Measurements from ENCODE around the gene RTBDN. TPM values are rescaled to one million over a fixed set of nuclear protein-coding genes. Genes with fewer than 3 reads are reported as not detected.

The RTBDN gene
- total RNA-seq, 1 experiment from 2014 or later, result 2.4 TPM

DNA sequence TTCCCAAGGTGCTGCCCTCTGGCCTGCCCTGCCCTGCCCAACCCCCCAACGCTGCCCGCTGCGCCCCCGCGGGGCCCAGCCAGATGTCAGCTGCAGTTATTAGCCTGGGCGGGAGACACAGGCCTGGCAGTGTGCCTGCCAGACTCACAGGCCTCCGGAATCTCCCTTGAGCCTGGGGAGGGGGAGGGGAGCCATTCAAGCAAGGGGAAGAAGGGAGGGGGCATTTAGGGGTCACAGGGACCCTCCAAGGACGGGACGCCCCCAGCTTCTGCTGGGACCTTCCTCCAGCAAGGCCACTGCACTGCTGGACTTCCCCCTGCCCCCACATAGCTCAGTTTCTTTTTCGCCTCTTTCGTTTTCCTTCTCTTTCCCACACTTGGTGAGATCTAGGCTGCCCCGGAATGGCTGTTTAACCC is 45.7 kb downstream of the RTBDN start:
- Histone ChIP-seq H3K27me3 (ENCODE audit: control insufficient read depth, insufficient read depth, low read length) (no peaks in the 10 kb centered on the region), H3K9me3 (ENCODE audit: control insufficient read depth, insufficient read depth, low read depth, low read length) (no peaks in the 10 kb centered on the region), H3K36me3 (ENCODE audit: control insufficient read depth, insufficient read depth, low read length) (peaks cover 2% of the 10 kb centered on the region), H3K4me3 (ENCODE audit: low read depth in 2 of 2, low read length in 2 of 2) (peak overlapping the region; percentile 51 to 75), H3K27ac (ENCODE audit: low read length) (peak overlapping the region; percentile 99), H3K4me1 (ENCODE audit: control insufficient read depth, insufficient read depth, low read length) (peaks cover 52% of the 10 kb centered on the region)
- ChIA-PET CTCF (interaction anchor here (0.9 to 1.1 kb wide), 2 partner anchors 11 to 15 kb away, joined by 3 to 4 read pairs; no protein-coding TSS in a partner anchor), POLR2A (interaction anchor here (0.6 kb wide), 2 partner anchors 13 to 1683 kb away, joined by 3 to 10 read pairs; no protein-coding TSS in a partner anchor)
- no peak for DNase-seq (ENCODE audit: low read depth, low spot score)
- in situ Hi-C loops (cut with HindIII; ENCODE audit: low pct_unique_long_range_greater_than_20kb, low sequenced_read_pairs) (no loop called here), intact Hi-C loops (cut with micrococcal nuclease; ENCODE audit: unreplicated experiment) (no loop called here)
- BruUV-seq (replicated peaks), result TSS peak; percentile 83
- peak; percentile 58; the same call in 1 of the 2 replicates for TF ChIP-seq POLR2AphosphoS5 (IDR thresholded peaks at IDR 0.05; ENCODE audit: low read depth, low read length)
- TF ChIP-seq SIN3A (IDR thresholded peaks at IDR 0.05; ENCODE audit: borderline replicate concordance, insufficient read depth, low read depth, low read length), result 0 out of 2 replicates have a peak, but pooled peaks have one; percentile 64
- no peak for TF ChIP-seq TCF7L2 (IDR thresholded peaks at IDR 0.05; ENCODE audit: low read depth, low read length)
- ATAC-seq, result no peak

DNA sequence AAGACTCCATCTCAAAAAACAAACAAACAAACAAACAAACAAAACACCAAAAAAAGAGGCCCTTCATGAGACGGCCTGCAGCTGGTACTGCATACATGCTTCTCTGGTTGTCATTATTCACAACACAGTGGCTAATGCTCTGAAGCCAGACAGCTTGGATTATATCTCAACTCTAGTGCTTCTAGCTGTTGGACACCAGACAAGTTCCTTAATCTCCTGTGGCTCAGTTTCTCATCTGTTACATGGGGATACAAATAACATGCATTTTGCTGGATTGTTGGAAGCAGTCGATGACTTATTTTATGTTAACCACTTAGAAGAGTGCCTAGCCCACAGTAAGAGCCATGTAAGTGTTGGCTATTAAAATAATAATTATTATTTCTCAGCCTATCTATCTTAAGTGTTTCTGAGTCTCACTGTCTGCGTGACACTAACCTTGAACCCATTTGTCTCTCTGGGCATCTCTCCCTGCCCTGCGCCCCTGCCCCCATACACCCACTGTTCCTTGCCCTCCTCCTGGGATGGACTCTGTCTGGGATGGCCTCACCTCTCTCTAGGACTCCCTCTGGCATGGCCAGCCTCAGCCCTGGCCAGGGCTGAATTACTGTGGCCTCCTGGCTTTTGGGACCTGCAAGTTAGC is 46.2 kb downstream of the RTBDN start:
- Histone ChIP-seq H3K36me3 (ENCODE audit: control insufficient read depth, insufficient read depth, low read length) (peaks cover 2% of the 10 kb centered on the region), H3K4me3 (ENCODE audit: low read depth in 2 of 2, low read length in 2 of 2) (no peak overlapping the region; a peak in 1 of 4 replicates), H3K4me1 (ENCODE audit: control insufficient read depth, insufficient read depth, low read length) (peaks cover 56% of the 10 kb centered on the region), H3K9me3 (ENCODE audit: control insufficient read depth, insufficient read depth, low read depth, low read length) (no peaks in the 10 kb centered on the region), H3K27ac (ENCODE audit: low read length) (peak overlapping the region; percentile 99), H3K27me3 (ENCODE audit: control insufficient read depth, insufficient read depth, low read length) (no peaks in the 10 kb centered on the region)
- ChIA-PET POLR2A (interaction anchor here (0.6 kb wide), 1 partner anchor 12 kb away, joined by 3 read pairs; no protein-coding TSS in a partner anchor), CTCF (interaction anchor here (0.6 to 1.3 kb wide), 2 partner anchors 10 to 14 kb away, joined by 3 to 4 read pairs; no protein-coding TSS in a partner anchor)
- ATAC-seq (no peak), DNase-seq (ENCODE audit: low read depth, low spot score) (no peak)
- BruUV-seq (replicated peaks), result no TSS peak
- TF ChIP-seq POLR2AphosphoS5 (IDR thresholded peaks at IDR 0.05; ENCODE audit: low read depth, low read length), result no peak
- TF ChIP-seq TCF7L2 (IDR thresholded peaks at IDR 0.05; ENCODE audit: low read depth, low read length), result no peak
- TF ChIP-seq, protein P1, sequence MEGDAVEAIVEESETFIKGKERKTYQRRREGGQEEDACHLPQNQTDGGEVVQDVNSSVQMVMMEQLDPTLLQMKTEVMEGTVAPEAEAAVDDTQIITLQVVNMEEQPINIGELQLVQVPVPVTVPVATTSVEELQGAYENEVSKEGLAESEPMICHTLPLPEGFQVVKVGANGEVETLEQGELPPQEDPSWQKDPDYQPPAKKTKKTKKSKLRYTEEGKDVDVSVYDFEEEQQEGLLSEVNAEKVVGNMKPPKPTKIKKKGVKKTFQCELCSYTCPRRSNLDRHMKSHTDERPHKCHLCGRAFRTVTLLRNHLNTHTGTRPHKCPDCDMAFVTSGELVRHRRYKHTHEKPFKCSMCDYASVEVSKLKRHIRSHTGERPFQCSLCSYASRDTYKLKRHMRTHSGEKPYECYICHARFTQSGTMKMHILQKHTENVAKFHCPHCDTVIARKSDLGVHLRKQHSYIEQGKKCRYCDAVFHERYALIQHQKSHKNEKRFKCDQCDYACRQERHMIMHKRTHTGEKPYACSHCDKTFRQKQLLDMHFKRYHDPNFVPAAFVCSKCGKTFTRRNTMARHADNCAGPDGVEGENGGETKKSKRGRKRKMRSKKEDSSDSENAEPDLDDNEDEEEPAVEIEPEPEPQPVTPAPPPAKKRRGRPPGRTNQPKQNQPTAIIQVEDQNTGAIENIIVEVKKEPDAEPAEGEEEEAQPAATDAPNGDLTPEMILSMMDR (IDR thresholded peaks at IDR 0.05), result no peak
- TF ChIP-seq, protein P2, sequence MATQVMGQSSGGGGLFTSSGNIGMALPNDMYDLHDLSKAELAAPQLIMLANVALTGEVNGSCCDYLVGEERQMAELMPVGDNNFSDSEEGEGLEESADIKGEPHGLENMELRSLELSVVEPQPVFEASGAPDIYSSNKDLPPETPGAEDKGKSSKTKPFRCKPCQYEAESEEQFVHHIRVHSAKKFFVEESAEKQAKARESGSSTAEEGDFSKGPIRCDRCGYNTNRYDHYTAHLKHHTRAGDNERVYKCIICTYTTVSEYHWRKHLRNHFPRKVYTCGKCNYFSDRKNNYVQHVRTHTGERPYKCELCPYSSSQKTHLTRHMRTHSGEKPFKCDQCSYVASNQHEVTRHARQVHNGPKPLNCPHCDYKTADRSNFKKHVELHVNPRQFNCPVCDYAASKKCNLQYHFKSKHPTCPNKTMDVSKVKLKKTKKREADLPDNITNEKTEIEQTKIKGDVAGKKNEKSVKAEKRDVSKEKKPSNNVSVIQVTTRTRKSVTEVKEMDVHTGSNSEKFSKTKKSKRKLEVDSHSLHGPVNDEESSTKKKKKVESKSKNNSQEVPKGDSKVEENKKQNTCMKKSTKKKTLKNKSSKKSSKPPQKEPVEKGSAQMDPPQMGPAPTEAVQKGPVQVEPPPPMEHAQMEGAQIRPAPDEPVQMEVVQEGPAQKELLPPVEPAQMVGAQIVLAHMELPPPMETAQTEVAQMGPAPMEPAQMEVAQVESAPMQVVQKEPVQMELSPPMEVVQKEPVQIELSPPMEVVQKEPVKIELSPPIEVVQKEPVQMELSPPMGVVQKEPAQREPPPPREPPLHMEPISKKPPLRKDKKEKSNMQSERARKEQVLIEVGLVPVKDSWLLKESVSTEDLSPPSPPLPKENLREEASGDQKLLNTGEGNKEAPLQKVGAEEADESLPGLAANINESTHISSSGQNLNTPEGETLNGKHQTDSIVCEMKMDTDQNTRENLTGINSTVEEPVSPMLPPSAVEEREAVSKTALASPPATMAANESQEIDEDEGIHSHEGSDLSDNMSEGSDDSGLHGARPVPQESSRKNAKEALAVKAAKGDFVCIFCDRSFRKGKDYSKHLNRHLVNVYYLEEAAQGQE (IDR thresholded peaks at IDR 0.05; ENCODE audit: insufficient read depth in 1 of 2, low read depth in 2 of 2, low read length in 1 of 2), result no peak
- no peak for TF ChIP-seq SIN3A (IDR thresholded peaks at IDR 0.05; ENCODE audit: borderline replicate concordance, insufficient read depth, low read depth, low read length)
- in situ Hi-C loops (cut with HindIII; ENCODE audit: low pct_unique_long_range_greater_than_20kb, low sequenced_read_pairs), result no loop called here
- intact Hi-C loops (cut with micrococcal nuclease; ENCODE audit: unreplicated experiment), result no loop called here

Measured in Panc1 (cell line).